HG02938 (cell line): ENCODE data around the gene SPTLC2.

Experiments
- ATAC-seq: cut with Tn5 transposase; IDR thresholded peaks from one replicate; pipeline ENCODE4 v1.9.1; 2021; ENCODE audit warnings: mild to moderate bottlenecking, moderate library complexity; ENCODE audit not compliant: unreplicated experiment

The SPTLC2 gene

GRCh38 chr14:77509366-77509765 lies 107.1 kb downstream of the SPTLC2 start:
- no peak for ATAC-seq

DNA sequence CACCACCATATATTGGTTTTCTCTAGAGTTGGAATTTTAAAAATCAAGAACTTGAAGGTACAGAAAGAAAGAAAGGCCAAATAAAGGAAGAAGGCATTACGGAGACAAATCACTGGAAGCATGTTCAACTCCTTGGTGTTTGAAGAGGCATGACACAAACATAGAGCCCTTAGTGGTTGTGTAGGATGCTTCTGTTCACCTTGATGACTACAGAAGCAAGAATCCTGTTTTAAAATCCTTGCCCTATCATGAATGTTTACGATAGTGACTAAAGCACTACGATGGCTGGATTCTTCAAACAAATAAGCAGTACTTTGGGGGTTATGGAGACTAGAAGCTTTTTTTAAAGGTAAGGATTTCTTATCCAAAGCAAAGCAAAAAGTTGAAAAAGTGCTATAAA lies 107.6 kb downstream of the SPTLC2 start:
- no peak for ATAC-seq

- no peak for ATAC-seq
These were observed 108.2 kb downstream of the SPTLC2 start for GRCh38 chr14:77508249-77508648.

DNA sequence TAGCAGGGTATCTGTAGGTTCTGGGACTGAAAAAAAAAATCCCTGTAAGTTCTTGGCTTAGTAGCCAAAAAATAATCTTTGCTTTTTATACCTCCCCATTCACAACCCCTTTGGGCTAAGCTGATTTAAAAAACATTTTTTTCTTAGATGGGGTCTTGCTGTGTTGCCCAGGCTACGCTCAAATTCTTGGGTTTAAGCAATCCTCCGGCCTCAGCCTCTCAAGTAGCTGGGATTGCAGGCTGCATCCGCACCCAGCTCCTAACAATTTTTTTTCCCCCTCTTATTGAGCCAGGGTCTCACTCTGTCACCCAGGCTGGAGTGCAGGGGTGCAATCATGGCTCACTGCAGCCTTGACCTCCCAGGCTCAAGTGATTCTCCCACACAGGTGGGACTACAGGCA lies 108.7 kb downstream of the SPTLC2 start:
- ATAC-seq = no peak

DNA sequence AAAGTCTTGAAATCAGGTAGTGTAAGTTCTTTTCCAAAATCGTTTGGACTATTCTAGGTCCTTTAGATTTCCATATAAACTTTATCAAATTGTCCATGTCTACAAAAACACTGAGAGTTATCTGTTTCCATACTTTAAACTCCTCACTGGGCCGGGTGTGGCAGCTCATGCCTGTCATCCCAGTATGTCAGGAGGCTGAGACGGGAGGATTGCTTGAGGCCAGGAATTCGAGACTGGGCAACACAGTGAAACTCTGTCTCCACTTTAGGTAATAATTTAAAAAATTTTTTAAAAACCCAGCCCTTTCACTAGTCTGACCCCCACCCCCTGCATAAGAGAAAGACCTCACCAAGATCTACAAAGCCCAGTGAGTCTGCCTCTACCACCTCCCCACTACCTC lies 111.4 kb downstream of the SPTLC2 start:
- ATAC-seq = no peak

- no peak for ATAC-seq
These were observed 113.3 kb downstream of the SPTLC2 start for GRCh38 chr14:77503138-77503537.

GRCh38 chr14:77502109-77502782 lies 114.2 kb downstream of the SPTLC2 start:
- ATAC-seq = no peak

DNA sequence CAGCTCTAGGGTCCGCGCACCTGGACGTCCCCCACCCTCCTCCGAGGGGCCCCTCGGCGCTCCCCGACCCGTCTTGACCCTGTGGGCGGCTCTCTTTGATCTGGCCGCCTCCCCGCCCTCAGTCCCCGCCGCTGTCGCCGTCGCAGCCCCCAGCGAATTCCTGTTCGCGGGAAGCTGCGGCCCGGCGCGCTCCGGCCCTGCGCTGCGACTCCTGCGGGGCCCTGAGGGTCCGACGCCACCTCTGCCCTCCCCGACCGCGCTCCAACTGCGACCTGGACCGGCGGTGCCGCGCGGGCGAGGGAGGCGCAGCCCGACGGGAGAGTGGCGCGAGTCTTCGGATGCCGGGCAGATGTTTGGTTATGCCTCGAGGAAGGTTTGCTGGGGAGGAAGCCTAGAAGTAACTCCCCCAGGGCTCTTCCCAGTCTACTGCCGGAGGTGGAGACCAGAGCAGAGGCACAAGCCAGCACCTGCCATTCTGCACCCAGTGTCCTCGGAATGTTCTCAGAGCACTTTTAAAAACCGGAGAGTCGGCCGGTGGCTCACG lies 117.4 kb downstream of the SPTLC2 start:
- peak; percentile 23 for ATAC-seq

GRCh38 chr14:77498120-77498979 lies 118.1 kb downstream of the SPTLC2 start, which contains the start of gene ISM2:
ISM2 (minus strand) TSS chr14:77498816; CDS start chr14:77498793, 23 bp downstream.
- ATAC-seq = peak; percentile 46

GRCh38 chr14:77495334-77495733 lies 121.1 kb downstream of the SPTLC2 start:
- ATAC-seq = no peak

DNA sequence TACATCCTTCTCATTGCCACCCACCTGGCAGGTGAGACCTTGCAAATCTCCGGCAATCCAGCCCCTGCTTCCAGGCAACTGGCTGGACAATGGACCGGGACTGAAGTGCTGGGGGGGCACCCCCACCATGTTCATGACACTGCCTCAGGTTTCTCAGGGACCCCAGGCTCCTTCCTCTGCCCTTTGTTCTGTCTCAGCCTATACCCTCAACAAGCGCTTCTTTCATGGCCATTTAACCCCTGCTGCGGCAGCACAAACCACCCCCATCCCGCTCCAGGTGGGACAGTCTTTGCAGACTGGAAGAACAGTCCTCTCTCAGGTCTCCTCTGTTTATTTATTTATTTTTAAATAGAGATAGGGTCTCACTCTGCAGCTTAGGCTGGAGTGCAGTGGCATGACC lies 125.4 kb downstream of the SPTLC2 start:
- ATAC-seq = no peak

DNA sequence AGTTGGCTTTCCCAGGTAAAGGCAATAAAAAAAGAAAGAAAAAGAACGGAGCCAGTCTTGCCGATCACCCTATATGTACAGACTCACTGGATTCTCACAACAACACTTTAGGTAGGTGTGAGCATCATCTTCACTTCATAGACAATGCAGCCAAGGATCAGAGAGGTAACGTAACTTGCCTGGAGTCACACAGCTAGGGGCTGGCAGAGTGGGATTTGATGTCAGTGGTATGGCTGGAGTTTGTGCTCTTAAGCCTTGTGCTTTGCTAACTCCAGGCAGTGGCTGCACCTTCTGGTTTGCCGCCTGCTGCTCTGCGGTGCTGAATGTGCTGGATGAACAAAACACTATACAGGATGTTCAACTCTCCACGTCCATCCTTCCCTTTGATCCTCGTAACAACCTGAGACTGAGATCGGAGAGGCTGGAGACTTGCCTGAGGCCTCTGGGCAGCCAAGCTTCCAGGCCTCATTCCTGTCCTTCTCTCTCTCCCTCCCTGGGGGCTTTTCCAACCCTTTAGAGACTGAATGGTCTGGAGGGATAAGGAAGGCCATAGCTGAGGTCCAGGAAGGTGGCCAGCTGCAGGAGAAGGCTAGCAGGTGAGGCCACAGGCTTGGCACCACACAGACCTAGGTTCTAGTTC lies 126.0 kb downstream of the SPTLC2 start:
- ATAC-seq = no peak

GRCh38 chr14:77489041-77489440 lies 127.4 kb downstream of the SPTLC2 start:
- no peak for ATAC-seq

DNA sequence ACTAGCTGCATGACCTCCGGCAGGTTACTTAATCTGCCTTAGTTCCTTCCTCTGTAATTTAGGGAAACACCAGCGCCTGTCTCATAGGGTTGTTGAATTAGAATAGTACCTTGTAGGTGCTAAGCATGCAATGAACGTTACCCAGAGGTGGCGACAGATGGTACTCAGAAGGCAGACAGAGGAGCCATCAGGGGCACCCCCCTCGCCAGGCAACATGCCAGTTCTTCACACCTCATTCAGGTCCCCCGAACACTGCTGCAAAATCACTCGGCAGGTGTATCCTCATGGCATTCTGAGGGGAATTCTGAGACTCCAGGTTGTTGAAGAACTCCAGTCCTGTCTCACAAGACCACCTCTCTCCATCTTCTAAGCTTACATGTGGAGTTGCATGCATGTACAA lies 127.9 kb downstream of the SPTLC2 start:
- no peak for ATAC-seq

DNA sequence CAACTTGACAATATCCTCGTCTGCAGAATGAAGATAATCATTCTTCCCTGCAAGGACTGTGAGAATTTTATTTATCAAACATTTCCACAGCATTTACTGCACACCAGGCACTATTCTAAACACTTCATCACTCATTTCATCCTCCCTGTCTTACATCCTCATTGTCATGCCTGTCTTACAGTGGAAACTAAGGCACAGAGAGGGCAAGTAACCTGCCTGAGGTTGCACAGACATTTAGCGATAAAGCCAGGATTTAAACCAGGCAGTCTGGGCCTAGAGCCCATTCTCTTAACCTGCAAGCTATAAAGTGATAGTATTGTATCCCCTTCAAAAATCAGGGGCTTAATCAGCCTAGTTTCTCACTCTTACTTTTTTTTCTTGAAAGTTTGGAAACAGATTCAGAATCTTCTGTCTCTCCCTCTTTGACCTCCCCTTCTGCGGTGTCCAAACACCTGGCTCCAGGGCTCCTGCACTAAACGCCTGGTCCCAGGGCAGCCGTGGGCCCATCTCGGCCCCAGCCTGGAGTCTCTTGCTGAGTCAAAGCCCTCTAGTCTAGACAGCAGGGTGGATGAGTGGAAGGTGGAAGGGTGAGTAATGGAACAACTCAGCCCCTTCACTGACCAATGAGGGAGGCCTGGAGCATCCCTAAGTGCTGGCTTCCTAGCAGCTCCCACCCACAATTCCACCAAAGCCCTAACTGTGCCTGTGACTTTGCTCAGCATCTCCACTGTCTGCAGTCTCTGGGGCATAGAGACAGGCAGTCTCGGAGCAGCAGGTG lies 130.3 kb downstream of the SPTLC2 start:
- ATAC-seq = no peak

DNA sequence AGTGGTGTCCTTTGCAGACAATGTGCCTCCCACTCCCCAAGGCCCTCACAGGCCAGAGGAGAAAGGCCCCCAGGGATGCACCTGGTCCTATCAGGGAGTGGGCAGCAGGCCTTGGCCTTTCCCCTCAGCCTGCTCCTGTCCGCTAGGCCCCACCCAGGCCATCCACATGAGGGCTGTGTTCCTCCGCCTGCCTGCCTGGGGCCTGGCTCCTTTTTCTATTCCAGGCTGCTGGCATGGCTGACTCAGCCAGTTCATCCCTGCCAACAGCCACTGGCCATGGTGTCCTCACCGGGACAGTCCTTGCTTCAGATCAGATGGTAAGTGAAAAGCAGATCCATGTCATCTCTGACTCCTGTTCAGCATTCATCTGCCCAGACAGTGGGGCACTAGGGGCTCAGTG lies 131.2 kb downstream of the SPTLC2 start:
- ATAC-seq = no peak

DNA sequence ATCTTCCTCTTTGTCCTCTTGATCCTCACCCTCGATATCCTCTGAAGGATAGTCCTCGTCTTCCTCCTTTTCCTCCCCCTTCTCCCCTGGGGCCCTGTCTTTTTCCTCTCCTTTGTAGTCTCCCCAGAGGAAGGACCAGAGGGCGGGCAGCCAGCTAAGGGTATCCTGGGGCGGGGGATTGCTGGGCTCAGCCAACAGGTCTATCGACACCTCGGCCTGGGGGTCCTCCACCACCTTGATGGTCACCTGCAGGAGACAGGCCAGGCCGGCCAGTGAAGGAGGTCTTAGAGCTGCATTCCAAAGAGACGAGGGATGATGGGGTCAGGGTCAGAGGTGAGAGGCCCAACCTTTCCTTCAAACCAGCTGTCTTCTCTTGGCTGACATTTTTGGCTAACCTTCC lies 134.0 kb downstream of the SPTLC2 start:
- no peak for ATAC-seq

- peak; percentile 93 for ATAC-seq
These were observed 137.6 kb downstream of the SPTLC2 start for GRCh38 chr14:77478796-77479195.

- ATAC-seq = no peak
These were observed 138.4 kb downstream of the SPTLC2 start for GRCh38 chr14:77478029-77478428.

GRCh38 chr14:77475432-77476115 lies 140.9 kb downstream of the SPTLC2 start:
- no peak for ATAC-seq
